COLO668 (cell line): ENCODE results near the gene DEPP1.
"Not testable (repeated sequence)": the region's sequence is repeated elsewhere in the genome, so short reads cannot be mapped to it uniquely, and the experiment has no call there.

Experiments used
- DNase-seq: peaks from one replicate; lab custom pipeline; 2025; ENCODE audit not compliant: unreplicated experiment; lab: John Stamatoyannopoulos, UW

DEPP1 gene, protein sequence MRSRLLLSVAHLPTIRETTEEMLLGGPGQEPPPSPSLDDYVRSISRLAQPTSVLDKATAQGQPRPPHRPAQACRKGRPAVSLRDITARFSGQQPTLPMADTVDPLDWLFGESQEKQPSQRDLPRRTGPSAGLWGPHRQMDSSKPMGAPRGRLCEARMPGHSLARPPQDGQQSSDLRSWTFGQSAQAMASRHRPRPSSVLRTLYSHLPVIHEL

DNA sequence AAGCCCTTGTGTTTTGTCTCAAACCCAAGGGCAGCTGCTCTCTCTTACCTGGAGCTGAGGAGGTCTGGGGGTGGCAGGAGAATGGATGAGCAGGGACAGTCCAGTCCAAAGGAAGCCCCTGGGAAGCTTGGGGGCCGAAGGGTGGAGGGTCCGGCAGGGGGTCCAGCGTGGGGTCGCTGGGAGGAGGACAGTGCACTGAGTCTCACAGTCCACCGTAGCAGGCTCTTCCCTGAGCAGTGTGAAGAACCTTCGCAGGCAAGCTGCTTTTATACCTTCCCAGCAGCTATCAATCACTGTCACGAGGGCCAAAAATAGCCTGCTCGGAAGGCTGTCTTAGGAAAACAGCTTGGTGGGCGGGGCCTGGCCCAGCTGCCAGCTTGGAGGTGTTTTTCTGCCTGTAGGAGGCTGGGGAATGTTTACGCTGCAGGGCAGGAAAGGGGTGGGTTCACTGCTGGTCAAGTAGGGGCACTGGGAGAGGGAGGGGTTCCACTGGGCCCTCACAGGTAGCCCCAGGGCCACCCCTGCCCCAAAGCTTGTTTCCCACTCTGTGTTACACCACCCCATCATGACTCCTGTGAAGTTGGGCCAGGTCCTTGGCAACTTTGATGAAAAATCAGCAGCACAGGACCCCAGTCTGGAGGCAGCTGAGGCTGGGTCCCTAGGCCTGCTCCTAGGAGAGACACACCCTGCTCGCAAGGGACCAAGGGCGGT lies at the start of gene DEPP1:
DEPP1 (minus strand) TSS at position 240 of the 711 bp plus-strand sequence. CDS start 779 bp downstream, outside the sequence.
- DNase-seq, result peak; percentile 93

DNA sequence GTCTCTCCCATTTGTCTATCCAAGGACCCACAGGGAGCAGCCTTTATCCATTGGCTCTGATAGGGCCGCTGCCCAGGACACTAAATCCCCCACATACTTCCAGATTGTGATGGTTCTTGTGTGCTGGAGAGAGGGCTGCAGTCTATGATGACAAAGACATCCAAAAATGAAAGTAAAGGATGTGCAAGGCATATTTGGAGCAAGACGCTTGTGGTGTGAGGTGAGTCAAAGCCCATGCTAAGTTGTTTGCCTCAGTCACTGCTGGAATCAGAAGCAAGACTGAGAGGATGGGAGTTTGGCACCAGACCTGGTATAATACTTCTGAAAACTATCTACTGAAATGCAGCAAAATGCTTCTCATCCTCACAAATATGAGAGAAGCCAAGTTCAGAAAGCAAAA lies 44.8 kb upstream of the DEPP1 start:
- no peak for DNase-seq

DNA sequence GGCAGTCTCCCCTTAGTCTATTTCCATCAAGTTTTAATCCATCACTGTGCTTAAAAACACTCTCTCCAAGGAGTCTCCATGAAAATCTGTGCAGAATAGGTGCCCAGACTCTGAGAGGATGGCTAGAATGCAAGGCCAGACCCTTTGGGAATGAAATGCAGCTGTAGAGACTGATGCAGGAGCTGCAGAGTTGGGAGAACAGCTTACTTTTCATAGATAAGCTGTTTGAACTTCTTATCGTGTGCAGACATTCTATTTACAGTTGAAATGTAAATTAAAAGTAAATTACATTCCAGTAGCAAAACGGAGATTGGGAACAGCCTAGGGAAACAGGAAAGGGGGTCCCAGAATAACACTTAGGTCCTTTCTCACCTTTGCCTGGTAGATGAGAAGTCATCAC lies 37.0 kb upstream of the DEPP1 start:
- no peak for DNase-seq

DNA sequence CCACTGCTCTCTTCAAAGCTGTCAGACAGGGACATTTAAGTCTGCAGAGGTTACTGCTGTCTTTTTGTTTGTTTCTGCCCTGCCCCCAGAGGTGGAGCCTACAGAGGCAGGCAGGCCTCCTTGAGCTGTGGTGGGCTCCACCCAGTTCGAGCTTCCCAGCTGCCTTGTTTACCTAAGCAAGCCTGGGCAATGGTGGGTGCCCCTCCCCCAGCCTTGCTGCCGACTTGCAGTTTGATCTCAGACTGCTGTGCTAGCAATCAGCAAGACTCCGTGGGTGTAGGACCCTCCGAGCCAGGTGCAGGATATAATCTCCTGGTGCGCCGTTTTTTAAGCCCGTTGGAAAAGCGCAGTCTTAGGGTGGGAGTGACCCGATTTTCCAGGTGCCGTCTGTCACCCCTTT lies 35.9 kb upstream of the DEPP1 start:
- not testable (repeated sequence) for DNase-seq

DNA sequence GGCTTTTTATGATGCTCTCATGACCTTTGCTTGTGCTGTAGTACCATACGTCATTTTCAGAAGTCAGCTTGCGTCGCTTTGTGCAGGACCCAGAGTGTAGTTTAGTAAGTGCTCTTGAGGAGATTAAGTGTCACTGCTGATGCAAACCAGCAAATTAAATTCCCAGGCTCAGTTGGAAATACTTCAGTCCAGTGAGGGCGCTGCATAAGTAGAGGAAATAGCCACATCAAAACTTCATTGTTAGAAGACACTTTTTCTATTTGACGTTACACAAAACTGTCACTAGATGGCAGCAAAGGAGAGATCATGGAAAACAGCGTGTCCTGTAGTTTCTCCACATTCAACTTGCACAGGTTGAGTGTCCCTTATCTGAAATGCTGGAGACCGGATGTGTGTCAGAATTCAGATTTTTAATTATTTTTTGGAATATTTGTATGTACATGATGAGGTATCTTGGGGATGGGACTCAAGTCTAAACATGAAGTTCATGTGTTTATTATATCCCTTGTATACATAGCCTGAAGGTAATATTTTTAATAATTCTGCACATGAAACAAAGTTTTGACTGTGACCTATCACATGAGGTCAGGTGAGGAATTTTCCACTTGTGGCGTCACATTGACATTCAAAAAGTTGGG lies 30.0 kb upstream of the DEPP1 start:
- DNase-seq, result peak; percentile 18

DNA sequence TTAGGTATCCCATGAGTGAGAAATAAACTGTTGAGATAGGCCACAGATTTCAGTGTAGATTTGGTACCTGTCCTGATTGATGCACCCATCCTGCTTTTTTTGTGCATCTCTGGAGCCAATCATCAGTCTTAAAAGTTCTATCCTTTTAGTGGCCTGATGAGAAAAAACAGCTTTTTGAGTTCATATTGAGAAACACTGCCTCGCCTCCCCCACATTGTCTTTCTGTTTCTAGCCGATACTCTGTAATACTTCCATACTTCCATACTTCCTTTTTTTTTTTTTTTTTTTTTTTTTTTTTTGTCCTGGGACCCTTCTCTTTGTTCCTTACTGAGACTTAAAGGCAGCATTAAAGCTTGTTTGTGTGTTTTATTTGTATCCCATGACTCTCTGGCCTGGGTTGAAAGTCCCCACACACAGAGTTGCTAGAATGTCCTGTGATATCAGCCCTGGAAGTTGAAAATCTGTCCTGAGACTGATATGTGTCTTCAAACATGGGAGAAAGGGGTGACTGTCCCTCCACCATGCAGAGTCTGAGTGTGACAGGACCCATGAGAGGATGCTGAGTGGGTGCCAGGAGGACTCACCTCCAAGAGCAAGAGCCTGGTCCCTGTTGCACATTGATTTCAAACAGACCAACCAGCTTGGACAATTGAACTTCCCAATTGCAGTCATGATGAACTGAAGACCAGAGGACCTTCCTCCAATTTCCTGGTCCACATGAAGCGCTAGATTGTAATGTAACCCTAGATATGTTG lies 27.8 kb upstream of the DEPP1 start:
- DNase-seq, result no peak

DNA sequence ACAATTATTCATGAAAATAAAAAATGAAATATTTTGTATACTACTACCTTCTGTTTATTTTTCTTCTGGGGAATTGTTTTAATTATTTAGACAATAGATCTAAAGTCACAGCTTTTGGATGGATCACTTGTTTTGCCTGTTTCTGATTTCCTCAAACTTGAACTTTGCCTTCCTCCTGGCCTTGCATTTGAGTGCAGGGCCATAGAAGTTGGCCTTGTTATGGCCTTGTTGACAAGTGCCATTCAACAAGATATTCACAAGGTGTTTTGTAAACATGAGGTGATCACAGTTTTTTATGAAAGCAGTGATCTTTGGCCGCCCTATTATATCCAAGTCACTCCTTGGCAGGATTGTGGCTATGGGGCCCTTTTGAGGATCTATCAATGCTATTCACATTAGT lies 26.7 kb upstream of the DEPP1 start:
- no peak for DNase-seq

DNA sequence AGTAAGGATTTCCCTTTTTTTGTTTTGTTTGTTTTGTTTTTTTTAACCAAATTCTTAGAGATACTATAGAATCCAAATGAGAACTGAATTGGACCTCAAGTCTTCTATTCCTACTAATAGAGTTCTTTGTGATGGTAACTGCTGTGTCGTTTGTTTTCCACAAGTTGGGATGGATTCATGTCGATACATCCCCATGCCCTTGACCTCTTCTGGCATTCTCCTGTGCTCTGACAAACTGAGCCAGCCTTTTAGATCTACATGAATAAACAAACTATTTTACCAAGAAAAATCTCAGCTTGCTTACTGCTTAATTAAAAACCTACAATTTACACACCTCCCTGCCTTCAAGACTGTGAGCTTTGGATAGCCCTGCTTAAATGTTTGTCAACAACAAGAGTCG lies 26.1 kb upstream of the DEPP1 start:
- no peak for DNase-seq

DNA sequence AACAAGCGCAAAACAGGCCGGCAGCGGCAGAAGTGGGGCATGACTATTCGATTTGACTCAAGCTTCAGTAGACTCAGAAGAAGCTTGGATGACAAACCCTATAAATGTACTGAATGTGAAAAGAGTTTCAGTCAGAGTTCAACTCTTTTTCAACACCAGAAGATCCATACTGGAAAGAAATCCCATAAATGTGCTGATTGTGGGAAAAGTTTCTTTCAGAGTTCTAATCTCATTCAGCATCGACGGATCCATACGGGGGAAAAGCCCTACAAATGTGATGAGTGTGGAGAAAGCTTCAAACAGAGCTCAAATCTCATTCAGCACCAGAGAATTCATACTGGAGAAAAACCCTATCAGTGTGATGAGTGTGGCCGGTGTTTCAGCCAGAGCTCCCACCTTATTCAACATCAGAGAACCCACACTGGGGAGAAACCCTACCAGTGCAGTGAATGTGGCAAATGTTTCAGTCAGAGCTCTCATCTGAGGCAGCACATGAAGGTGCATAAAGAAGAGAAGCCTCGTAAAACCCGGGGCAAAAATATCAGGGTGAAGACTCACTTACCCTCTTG lies 24.9 kb upstream of the DEPP1 start:
- DNase-seq, result no peak

DNA sequence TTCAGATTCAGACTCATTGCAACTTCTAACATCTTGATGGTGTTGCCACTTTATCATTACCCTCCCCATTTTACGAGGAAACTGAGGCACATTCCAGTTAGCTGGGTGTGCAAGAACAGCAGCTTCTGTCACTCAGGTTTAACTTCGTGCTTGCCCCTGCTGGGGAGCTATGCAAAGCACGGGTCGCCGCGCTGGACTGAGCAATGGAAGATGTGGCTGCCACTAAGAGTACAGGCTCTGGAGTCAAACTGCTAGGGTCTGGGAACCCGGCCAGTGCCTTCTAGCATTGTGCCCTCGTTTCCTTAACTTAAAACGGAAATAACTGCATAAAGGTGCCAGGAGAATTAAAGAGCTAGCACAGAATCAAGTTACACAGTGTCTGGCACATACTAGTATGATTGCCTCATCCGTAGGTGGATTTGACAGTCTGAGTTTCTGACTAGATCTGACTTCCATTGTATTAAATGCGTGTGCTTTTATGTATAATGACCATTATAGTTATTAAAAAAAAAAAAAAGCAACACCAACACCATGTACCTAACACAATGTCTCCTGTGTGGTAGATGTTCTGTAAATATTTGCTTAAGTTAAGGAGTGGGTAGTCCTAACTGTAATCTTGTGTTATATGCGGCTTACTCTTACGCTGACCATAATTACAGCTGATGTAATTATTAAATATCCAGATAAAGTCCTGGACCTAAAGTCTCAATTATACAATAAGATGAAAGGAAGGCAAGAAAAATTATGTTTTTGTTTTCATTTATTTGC lies 23.0 kb upstream of the DEPP1 start:
- peak; percentile 55 for DNase-seq

DNA sequence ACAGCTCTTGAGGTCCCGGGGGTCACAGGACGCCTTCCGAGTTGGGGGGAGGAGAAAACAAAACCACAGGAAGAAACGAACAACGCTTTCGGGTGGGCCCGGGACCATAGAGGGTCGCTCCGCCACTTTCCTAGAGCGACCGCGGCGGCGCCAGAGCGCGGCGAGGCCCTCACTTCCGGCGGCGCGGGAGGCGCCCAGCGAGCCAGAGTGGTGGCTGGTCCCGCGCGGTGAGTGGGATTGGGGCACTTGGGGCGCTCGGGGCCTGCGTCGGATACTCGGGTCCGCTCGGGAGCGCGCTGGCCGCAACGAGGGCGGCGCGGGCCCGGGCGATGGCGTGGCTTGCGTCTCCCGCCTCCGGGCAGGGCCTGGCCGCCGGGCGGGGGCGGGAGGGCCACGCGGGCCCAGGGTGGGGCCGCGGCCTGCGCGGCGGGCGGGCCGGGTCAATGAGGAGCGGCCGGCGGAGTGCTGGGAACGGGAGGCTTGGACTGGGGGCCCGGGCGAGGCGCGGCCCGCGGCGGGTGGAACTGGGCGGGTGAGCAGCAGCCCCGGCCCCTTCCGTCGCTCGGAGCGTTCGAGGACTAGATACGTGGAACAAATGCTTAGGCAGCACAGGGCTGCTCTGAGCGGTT lies 22.3 kb upstream of the DEPP1 start, which contains the start of gene ZNF22:
ZNF22 (plus strand) TSS at position 172 of the 629 bp plus-strand sequence. CDS start 2,446 bp downstream, outside the sequence.
- DNase-seq, result peak; percentile 69

DNA sequence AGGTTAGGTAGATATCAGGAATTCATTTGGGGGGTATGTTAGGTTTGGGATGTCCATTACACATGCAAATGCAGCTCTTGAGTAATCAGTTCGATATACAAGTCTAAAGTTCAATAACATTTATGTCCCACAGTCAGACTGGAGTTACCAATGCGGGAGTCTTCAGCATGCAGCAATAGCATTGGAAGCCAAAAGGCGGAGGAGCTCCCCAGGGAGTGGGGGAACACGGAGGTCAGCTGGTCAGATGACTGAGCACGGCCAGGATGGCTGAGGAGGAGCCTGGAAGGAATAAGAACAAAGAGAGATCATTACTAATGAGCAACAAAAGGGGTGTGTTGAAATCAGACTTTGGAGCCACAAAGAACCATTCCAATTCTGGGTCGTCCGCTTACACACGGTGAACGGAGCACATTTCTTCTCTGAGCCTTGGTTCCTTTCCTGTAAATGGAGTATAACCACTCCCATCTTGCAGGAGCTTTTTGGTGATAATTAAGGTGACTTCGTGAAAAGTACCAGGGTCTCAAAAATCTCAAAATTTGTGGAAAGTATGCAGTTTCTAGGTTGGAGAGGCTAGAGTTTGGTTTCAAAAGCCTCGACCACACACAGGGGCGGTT lies 21.6 kb upstream of the DEPP1 start:
- DNase-seq, result no peak

DNA sequence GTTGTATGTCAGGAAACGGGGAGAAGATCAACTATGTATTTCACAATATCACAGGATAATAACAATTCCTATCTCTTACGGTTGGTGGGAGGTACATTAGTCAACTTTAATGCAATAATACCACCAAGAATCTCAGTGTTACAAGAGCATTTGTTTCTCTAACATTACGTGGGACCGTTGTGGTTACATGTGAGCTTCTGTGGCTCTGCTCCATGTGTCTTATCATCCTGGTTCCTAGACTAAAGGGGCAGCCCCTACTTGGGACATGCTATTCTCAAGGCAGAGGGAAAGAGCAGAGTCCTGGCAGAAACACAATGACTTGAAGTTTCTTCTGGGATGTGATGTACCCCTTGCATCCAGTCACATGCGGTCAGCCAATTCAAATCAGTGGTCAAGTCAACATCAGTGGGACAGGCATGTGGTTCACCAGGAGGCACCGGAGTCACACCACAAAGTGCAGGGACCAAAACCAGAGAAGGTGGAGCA lies 19.6 kb upstream of the DEPP1 start:
- DNase-seq, result no peak

DNA sequence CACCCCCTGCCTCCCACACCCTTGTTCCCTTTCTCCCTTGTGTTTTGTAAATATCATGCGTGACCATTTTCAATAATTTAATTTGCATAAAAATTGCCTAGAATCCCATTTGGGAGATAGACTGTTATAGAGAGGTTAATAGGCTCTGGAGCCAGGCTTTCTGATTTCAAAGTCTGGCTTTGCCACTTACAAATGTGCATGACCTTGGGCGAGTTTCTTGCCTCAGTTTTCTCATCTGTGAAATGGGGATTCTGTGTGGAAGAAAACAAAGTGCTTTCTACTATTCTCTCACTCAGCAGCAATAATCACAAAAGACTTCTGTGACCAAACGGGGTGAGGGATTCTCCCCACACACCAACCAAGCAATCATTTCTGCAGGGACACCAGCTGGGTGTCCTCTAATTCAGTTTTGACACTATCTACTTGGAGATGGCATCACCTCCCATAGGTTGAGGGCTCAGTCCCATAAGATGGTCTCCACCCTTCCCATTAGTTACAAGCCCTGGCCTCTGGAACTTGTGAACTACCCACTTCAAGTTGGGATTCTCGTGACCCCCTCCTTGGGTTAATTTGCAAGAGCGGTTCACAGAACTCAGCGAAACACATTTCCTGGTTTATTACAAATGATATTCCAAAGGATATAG lies 18.6 kb upstream of the DEPP1 start:
- no peak for DNase-seq

DNA sequence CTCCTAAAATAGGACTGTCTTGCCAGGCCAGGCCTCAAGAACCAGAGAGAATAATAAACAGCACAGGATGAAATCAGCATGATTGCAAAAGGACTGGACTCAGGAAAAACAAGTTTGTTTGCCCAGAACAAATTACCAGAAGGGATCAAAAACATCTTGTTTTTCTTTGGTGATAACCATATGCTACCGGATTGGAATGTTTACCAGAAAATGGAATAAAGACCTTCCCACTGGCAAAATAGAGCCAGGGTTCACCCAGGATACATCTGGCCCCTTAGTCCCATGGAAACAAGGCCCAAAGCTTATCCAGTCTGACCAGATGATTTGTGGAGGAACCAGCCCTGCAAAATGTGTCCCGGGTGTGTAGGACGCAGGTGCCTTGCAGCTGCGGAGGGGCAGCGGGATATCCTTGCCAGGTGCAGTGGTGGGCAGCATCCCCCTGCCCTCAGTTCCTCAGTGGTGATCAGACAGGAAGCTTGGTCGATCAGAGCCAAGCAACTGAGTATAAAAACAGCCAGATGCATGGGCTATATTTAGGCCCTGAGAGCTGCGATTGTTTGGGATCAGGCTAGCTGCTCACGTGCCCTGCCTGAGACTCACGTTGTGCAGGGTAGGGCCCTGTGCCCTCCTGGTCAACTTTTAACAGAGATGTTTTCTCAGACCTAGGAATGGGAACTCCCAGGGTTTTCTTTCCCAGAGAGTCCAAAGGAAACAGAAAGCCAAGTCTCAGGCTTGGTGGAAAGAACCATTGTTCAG lies 17.5 kb upstream of the DEPP1 start:
- DNase-seq, result peak; percentile 23

DNA sequence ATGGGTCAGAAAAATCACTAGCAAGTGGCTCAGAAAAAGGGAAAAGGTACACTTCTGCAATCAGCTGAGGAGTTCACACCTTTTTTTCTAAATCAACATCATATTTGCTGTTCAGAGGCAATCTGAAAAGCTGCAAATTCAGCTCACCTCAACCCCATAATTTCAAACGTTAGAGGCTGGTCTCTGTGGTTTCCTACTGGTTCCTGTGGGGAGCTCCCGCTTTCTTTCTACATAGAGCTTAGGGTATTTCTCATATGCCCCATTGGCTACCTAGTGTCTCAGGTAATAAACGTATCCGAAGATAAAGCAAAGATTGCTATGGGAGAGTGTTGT lies 16.9 kb upstream of the DEPP1 start:
- DNase-seq, result no peak

DNA sequence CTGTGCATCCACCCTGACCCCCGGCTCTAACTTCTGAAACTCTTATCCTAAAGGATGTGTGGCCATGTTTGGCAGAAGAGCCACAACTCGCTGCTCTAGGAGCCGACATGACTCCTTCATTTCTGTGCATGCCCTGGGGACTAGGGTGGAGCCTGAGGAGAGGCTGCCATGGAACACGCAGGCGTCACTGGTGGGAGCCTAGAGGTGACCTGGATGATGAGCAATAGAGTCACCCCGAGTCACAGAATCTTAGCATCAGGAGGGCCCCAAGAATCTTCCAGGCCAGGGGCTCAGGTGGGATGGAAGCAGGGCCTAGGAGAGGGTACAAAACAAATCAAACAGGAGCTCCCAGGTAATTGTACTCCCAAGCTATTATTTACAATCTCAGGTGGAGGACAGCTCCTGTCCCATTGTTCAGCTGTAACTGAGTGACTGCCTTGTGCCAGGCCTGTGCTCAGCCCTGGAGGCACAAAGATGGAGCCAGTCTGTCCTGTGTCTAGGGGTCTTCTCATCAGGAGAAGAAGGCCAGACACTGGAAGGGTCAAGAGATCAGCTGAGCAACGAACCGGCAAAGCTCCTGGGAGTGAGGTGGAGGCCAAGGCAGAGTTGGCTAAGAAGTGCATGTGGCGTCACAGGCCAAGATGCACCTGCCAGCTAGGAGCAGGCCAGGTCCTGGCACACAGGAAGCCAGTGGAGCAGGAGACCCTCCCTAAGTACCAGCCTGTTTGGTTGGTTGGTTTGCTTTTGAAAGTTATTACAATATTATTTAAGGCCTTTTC lies 16.3 kb upstream of the DEPP1 start:
- DNase-seq, result no peak
